GM12878 (cell line): Measurements from ENCODE around the gene PLK5. TPM values are rescaled to one million over a fixed set of nuclear protein-coding genes. Genes with fewer than 3 reads are reported as not detected.

Source experiments
- ATAC-seq: fragments of 200-7000 bp; cut with Tn5 transposase; 3 replicates; pipeline ENCODE4 v1.9.1; 2020; ENCODE audit warnings: mild to moderate bottlenecking, moderate library complexity
- BruUV-seq: library from RNA; stranded (reverse); fragments of 400-500 nt; replicated peaks from 2 replicates; lab custom pipeline; 2021; lab: Mats Ljungman, UMichigan
- CTCF ChIA-PET: fragments of 300-600 bp; sonication (Branson Sonifier 250); formaldehyde crosslinking; extraction: SDS; loops from one replicate; lab custom pipeline; 2021; ENCODE audit warnings: inconsistent platforms; lab: Yijun Ruan, JAX
- POLR2A ChIA-PET: fragments of 350-600 bp; formaldehyde crosslinking; extraction: SDS; loops from one replicate; lab custom pipeline; 2021; ENCODE audit warnings: inconsistent platforms; lab: Charles Lee
- RAD21 ChIA-PET: fragments of 300-600 bp; sonication (Branson Sonifier 250); formaldehyde crosslinking; loops from one replicate; lab custom pipeline; 2023; ENCODE audit warnings: antibody characterized with exemption; ENCODE audit not compliant: unreplicated experiment; lab: Charles Lee
- SMC1A ChIA-PET: fragments of 300-600 bp; sonication (Branson Sonifier 250); formaldehyde crosslinking; loops from one replicate; lab custom pipeline; 2023; ENCODE audit not compliant: unreplicated experiment, uncharacterized antibody; lab: Charles Lee
- DNase-seq: peaks from one replicate; pipeline ENCODE4 v3.0.0-alpha.2; 2011; ENCODE audit warnings: low read depth, low spot score
- FAIRE-seq: peaks from 3 replicates; lab custom pipeline; 2011; peaks lifted over from hg19 to GRCh38; lab: Jason Lieb, UNC
- H2AFZ ChIP-seq: 2 replicates; pipeline ENCODE4 v1.6.0; 2011; ENCODE audit warnings: low read depth, low read length, control low read depth; ENCODE audit not compliant: control insufficient read depth
- H3K27ac ChIP-seq: 2 replicates; pipeline ENCODE4 v1.5.1; 2011; ENCODE audit warnings: control low read depth; ENCODE audit not compliant: control insufficient read depth, insufficient read depth
- H3K27me3 ChIP-seq, 2 experiments: replicated peaks in 1 of 2; 2 replicates each; pipeline versions ENCODE4 v1.6.0 to v1.6.1; 2011; ENCODE audit warnings: low read length in 1 of 2; ENCODE audit not compliant: control insufficient read depth in 2 of 2, insufficient read depth in 2 of 2
- H3K36me3 ChIP-seq, 2 experiments: 2 replicates each; pipeline ENCODE4 v1.5.1; 2011; ENCODE audit warnings: low read length in 1 of 2; ENCODE audit not compliant: control insufficient read depth in 2 of 2, insufficient read depth in 2 of 2
- H3K4me1 ChIP-seq: 2 replicates; pipeline ENCODE4 v1.6.1; 2011; ENCODE audit warnings: mild to moderate bottlenecking, low read length, moderate library complexity, mixed read lengths; ENCODE audit not compliant: control insufficient read depth, insufficient read depth
- H3K4me2 ChIP-seq: 2 replicates; pipeline ENCODE4 v1.6.0; 2011; ENCODE audit warnings: control low read depth; ENCODE audit not compliant: control insufficient read depth, insufficient read depth
- H3K4me3 ChIP-seq: fragments of 200-600 bp; sonication (generic); 2 replicates; pipeline ENCODE4 v1.5.1; 2016
- H3K79me2 ChIP-seq: 2 replicates; pipeline ENCODE4 v1.6.0; 2011; ENCODE audit warnings: low read length; ENCODE audit not compliant: control insufficient read depth, insufficient read depth
- H3K9ac ChIP-seq: 2 replicates; pipeline ENCODE4 v1.8.0; 2011; ENCODE audit warnings: low read length, control low read depth, mixed read lengths; ENCODE audit not compliant: control insufficient read depth, insufficient read depth
- H3K9me3 ChIP-seq: replicated peaks from 3 replicates; pipeline ENCODE4 v1.5.1; 2011; ENCODE audit warnings: mild to moderate bottlenecking, low read length; ENCODE audit not compliant: control insufficient read depth, insufficient read depth
- H4K20me1 ChIP-seq: 2 replicates; pipeline ENCODE4 v1.6.0; 2011; ENCODE audit not compliant: control insufficient read depth, insufficient read depth
- CREM ChIP-seq: IDR thresholded peaks from 2 replicates; pipeline ENCODE4 v1.6.1; 2014; ENCODE audit warnings: antibody characterized with exemption, low read depth
- KDM1A ChIP-seq: fragments of 200-600 bp; sonication (generic); IDR thresholded peaks from 2 replicates; pipeline ENCODE4 v1.6.1; 2016; ENCODE audit warnings: borderline replicate concordance
- MTA3 ChIP-seq: IDR thresholded peaks from 2 replicates; pipeline ENCODE4 v1.6.1; 2012; ENCODE audit warnings: low read length, inconsistent platforms, borderline replicate concordance
- MXI1 ChIP-seq: fragments of 150-350 bp; IDR thresholded peaks from 2 replicates; pipeline ENCODE4 v1.6.1; 2011; ENCODE audit warnings: low read depth, mild to moderate bottlenecking, inconsistent platforms, low read length, improper control_type of control experiment
- NFIC ChIP-seq: IDR thresholded peaks from 2 replicates; pipeline ENCODE4 v1.6.1; 2012; ENCODE audit warnings: low read depth, mild to moderate bottlenecking, inconsistent platforms, low read length, moderate library complexity
- NR2F1 ChIP-seq: fragments of 450-650 bp; conservative IDR thresholded peaks from 2 replicates; pipeline ENCODE4 v1.6.1; 2017; ENCODE audit warnings: mild to moderate bottlenecking
- POLR2A ChIP-seq: IDR thresholded peaks from 2 replicates; pipeline ENCODE4 v1.6.1; 2011; ENCODE audit warnings: low read depth, mild to moderate bottlenecking, low read length
- ZNF622 ChIP-seq: fragments of 450-650 bp; IDR thresholded peaks from 2 replicates; pipeline ENCODE4 v1.6.1; 2017; ENCODE audit warnings: mild to moderate bottlenecking, inconsistent platforms
- ZZZ3 ChIP-seq: IDR thresholded peaks from 2 replicates; pipeline ENCODE4 v1.6.1; 2011; ENCODE audit warnings: low read depth; ENCODE audit not compliant: control insufficient read depth, insufficient read length
- WGBS: methylation state at CpG from one replicate; pipeline ENCODE4 v1.1.6; 2016; ENCODE audit warnings: low lambda C conversion rate; ENCODE audit not compliant: insufficient replicate concordance, insufficient coverage; ENCODE audit errors: missing lambda C conversion rate; 5-methylcytosine and 5-hydroxymethylcytosine counted together
- in situ Hi-C: fragments of 300-500 bp; cut with MboI; formaldehyde crosslinking; loops from 9 replicates; pipeline ENCODE4 v1.14.3; 2018; ENCODE audit warnings: mixed read lengths
- intact Hi-C: fragments of 100-400 bp; cut with micrococcal nuclease; formaldehyde crosslinking; loops from one replicate; pipeline ENCODE4 v1.14.2; 2022; ENCODE audit not compliant: unreplicated experiment
- polyA plus RNA-seq, 11 experiments: library from polyadenylated mRNA; depleted of rRNA in 4 of 11; unstranded in 6 of 11; stranded (reverse) in 5 of 11; fragments of >200 nt; fragmentation: Nextera tagmentation in 4 of 11; fragmentation: Illumina TruSeq in 1 of 11; extraction: Ambion mirVana in 4 of 11; extraction: Trizol in 1 of 11; gene quantifications; 1 replicate in 1 of 11; 2 replicates in 10 of 11; pipeline versions ENCODE4 v1.2.1 to v1.2.3, GENCODE V29; 2011 to 2016; ENCODE audit warnings: inconsistent platforms in 2 of 11, missing spikeins in 2 of 11, low read depth in 1 of 11
- total RNA-seq, 4 experiments: library from RNA; depleted of rRNA in 3 of 4; stranded (reverse); fragments of >200 nt in 3 of 4; fragmentation: Illumina TruSeq in 1 of 4; extraction: Trizol in 1 of 4; gene quantifications; 2 replicates each; pipeline versions ENCODE4 v1.2.1 to v1.2.3, GENCODE V29; 2013 to 2021
- TF ChIP-seq, protein P1 (sequence below): fragments of 450-650 bp; conservative IDR thresholded peaks from 2 replicates; pipeline ENCODE4 v1.6.1; 2017; ENCODE audit warnings: mild to moderate bottlenecking, moderate library complexity
- TF ChIP-seq, protein P2 (sequence below): fragments of 450-650 bp; IDR thresholded peaks from 2 replicates; pipeline ENCODE4 v1.6.1; 2017; ENCODE audit warnings: antibody characterized with exemption, mild to moderate bottlenecking, moderate library complexity
- TF ChIP-seq, protein P3 (sequence below): fragments of 450-650 bp; IDR thresholded peaks from 2 replicates; pipeline ENCODE4 v1.6.1; 2017; ENCODE audit warnings: low read depth, mild to moderate bottlenecking, moderate library complexity
- TF ChIP-seq, protein P4 (sequence below): fragments of 450-650 bp; IDR thresholded peaks from 2 replicates; pipeline ENCODE4 v1.6.1; 2017; ENCODE audit warnings: mild to moderate bottlenecking, moderate library complexity

The PLK5 gene
- total and polyA plus RNA-seq, 10 of the 15 experiments (the other 5 are each of a cell fraction or from before 2014, with no cell fraction given): 0.13 TPM; not detected in 9

DNA sequence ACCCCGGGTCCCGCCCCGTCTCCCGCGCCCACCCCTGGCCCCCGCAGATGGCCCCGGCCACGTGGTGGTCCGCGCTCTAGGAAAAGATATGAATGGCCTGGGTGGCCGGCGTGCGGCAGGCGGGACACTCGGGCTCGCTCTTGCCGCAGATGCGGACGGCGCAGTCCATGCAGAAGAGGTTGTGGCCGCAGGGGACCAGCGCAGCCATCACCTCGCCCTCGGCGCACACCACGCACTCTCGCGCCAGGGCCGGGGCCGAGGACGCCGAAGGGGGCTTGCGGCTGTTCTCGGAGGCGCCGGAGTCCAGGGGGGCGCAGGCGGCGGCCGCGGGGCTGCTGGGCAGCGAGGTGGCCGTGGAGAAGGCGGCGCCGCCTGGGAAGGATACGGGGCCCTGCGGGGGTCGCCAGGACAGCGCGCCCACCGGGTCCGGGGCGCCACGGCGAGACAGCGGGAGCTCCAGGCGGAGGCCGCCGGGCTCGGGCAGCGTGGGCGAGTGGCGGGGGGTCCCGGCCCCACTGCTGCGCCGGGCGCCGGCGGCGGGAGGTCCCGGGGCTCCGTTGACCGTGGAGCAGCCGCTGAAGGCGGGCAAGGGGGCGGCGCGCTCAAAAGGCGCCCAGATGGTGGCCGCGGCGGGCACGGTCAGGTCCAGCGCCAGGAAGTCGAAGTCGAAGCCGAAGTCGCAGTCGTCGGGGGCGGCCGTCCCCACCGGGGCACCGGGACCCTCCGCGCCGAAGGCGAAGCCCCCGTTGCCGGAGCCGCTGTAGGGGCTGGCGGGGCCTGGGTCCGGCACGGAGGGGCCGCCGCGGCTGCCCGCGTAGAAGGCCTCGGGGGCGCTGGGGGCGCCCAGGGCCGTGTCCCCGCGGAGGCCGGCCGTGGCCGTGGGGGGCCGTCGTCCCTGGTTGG lies 31.9 kb downstream of the PLK5 start:
- FAIRE-seq (no peak), DNase-seq (no peak), ATAC-seq (no peak)
- Histone ChIP-seq H3K79me2 (no peaks in the 10 kb centered on the region), H3K36me3 (no peaks in the 10 kb centered on the region), H2AFZ (no peak overlapping the region), H3K4me1 (no peaks in the 10 kb centered on the region), H3K4me3 (no peak overlapping the region), H3K27me3 (no peaks in the 10 kb centered on the region), H3K9ac (no peak overlapping the region), H3K27ac (no peak overlapping the region), H3K9me3 (no peaks in the 10 kb centered on the region), H4K20me1 (no peaks in the 10 kb centered on the region), H3K4me2 (no peak overlapping the region)
- POLR2A ChIA-PET: no interaction called here
- no TSS peak for BruUV-seq
- CTCF ChIA-PET: no interaction called here
- SMC1A ChIA-PET: no interaction called here
- RAD21 ChIA-PET: no interaction called here
- intact Hi-C loops (no loop called here), in situ Hi-C loops (no loop called here)
- 96% methylated on average over 72 of the region's 121 CpGs for WGBS
- TF ChIP-seq ZNF622 (no peak), ZZZ3 (no peak), KDM1A (no peak), CREM (no peak), NR2F1 (no peak), POLR2A (no peak), MTA3 (no peak), MXI1 (no peak), NFIC (no peak)
- TF ChIP-seq, protein P1, sequence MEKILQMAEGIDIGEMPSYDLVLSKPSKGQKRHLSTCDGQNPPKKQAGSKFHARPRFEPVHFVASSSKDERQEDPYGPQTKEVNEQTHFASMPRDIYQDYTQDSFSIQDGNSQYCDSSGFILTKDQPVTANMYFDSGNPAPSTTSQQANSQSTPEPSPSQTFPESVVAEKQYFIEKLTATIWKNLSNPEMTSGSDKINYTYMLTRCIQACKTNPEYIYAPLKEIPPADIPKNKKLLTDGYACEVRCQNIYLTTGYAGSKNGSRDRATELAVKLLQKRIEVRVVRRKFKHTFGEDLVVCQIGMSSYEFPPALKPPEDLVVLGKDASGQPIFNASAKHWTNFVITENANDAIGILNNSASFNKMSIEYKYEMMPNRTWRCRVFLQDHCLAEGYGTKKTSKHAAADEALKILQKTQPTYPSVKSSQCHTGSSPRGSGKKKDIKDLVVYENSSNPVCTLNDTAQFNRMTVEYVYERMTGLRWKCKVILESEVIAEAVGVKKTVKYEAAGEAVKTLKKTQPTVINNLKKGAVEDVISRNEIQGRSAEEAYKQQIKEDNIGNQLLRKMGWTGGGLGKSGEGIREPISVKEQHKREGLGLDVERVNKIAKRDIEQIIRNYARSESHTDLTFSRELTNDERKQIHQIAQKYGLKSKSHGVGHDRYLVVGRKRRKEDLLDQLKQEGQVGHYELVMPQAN: no peak
- TF ChIP-seq, protein P2, sequence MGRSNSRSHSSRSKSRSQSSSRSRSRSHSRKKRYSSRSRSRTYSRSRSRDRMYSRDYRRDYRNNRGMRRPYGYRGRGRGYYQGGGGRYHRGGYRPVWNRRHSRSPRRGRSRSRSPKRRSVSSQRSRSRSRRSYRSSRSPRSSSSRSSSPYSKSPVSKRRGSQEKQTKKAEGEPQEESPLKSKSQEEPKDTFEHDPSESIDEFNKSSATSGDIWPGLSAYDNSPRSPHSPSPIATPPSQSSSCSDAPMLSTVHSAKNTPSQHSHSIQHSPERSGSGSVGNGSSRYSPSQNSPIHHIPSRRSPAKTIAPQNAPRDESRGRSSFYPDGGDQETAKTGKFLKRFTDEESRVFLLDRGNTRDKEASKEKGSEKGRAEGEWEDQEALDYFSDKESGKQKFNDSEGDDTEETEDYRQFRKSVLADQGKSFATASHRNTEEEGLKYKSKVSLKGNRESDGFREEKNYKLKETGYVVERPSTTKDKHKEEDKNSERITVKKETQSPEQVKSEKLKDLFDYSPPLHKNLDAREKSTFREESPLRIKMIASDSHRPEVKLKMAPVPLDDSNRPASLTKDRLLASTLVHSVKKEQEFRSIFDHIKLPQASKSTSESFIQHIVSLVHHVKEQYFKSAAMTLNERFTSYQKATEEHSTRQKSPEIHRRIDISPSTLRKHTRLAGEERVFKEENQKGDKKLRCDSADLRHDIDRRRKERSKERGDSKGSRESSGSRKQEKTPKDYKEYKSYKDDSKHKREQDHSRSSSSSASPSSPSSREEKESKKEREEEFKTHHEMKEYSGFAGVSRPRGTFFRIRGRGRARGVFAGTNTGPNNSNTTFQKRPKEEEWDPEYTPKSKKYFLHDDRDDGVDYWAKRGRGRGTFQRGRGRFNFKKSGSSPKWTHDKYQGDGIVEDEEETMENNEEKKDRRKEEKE: no peak
- TF ChIP-seq, protein P3, sequence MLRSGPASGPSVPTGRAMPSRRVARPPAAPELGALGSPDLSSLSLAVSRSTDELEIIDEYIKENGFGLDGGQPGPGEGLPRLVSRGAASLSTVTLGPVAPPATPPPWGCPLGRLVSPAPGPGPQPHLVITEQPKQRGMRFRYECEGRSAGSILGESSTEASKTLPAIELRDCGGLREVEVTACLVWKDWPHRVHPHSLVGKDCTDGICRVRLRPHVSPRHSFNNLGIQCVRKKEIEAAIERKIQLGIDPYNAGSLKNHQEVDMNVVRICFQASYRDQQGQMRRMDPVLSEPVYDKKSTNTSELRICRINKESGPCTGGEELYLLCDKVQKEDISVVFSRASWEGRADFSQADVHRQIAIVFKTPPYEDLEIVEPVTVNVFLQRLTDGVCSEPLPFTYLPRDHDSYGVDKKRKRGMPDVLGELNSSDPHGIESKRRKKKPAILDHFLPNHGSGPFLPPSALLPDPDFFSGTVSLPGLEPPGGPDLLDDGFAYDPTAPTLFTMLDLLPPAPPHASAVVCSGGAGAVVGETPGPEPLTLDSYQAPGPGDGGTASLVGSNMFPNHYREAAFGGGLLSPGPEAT: no peak
- TF ChIP-seq, protein P4, sequence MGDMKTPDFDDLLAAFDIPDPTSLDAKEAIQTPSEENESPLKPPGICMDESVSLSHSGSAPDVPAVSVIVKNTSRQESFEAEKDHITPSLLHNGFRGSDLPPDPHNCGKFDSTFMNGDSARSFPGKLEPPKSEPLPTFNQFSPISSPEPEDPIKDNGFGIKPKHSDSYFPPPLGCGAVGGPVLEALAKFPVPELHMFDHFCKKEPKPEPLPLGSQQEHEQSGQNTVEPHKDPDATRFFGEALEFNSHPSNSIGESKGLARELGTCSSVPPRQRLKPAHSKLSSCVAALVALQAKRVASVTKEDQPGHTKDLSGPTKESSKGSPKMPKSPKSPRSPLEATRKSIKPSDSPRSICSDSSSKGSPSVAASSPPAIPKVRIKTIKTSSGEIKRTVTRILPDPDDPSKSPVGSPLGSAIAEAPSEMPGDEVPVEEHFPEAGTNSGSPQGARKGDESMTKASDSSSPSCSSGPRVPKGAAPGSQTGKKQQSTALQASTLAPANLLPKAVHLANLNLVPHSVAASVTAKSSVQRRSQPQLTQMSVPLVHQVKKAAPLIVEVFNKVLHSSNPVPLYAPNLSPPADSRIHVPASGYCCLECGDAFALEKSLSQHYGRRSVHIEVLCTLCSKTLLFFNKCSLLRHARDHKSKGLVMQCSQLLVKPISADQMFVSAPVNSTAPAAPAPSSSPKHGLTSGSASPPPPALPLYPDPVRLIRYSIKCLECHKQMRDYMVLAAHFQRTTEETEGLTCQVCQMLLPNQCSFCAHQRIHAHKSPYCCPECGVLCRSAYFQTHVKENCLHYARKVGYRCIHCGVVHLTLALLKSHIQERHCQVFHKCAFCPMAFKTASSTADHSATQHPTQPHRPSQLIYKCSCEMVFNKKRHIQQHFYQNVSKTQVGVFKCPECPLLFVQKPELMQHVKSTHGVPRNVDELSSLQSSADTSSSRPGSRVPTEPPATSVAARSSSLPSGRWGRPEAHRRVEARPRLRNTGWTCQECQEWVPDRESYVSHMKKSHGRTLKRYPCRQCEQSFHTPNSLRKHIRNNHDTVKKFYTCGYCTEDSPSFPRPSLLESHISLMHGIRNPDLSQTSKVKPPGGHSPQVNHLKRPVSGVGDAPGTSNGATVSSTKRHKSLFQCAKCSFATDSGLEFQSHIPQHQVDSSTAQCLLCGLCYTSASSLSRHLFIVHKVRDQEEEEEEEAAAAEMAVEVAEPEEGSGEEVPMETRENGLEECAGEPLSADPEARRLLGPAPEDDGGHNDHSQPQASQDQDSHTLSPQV: no peak
